GM10266 (cell line): ENCODE measurements around the gene C12orf75.
A peak's percentile ranks its signal among the peaks of the same experiment; 100 is the strongest.
"Not testable (repeated sequence)": the region's sequence is repeated elsewhere in the genome, so short reads cannot be mapped to it uniquely, and the experiment has no call there.

ENCODE experiments used
- DNase-seq: peaks from one replicate; pipeline ENCODE4 v3.0.0; 2012; ENCODE audit errors: extremely low spot score
- TF ChIP-seq, protein P1 (sequence below): IDR thresholded peaks from 2 replicates; pipeline ENCODE4 v1.5.1; 2012; ENCODE audit warnings: mild to moderate bottlenecking, low read depth; ENCODE audit not compliant: control insufficient read depth, insufficient read depth; ENCODE audit errors: missing control alignments

The C12orf75 gene

GRCh38 chr12:105324704-105325103, 5.8 kb upstream of the C12orf75 start:
- TF ChIP-seq, protein P1, sequence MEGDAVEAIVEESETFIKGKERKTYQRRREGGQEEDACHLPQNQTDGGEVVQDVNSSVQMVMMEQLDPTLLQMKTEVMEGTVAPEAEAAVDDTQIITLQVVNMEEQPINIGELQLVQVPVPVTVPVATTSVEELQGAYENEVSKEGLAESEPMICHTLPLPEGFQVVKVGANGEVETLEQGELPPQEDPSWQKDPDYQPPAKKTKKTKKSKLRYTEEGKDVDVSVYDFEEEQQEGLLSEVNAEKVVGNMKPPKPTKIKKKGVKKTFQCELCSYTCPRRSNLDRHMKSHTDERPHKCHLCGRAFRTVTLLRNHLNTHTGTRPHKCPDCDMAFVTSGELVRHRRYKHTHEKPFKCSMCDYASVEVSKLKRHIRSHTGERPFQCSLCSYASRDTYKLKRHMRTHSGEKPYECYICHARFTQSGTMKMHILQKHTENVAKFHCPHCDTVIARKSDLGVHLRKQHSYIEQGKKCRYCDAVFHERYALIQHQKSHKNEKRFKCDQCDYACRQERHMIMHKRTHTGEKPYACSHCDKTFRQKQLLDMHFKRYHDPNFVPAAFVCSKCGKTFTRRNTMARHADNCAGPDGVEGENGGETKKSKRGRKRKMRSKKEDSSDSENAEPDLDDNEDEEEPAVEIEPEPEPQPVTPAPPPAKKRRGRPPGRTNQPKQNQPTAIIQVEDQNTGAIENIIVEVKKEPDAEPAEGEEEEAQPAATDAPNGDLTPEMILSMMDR = no peak
- DNase-seq = no peak

GRCh38 chr12:105325117-105325516, 5.4 kb upstream of the C12orf75 start:
- TF ChIP-seq, protein P1 = no peak
- DNase-seq = no peak

DNA sequence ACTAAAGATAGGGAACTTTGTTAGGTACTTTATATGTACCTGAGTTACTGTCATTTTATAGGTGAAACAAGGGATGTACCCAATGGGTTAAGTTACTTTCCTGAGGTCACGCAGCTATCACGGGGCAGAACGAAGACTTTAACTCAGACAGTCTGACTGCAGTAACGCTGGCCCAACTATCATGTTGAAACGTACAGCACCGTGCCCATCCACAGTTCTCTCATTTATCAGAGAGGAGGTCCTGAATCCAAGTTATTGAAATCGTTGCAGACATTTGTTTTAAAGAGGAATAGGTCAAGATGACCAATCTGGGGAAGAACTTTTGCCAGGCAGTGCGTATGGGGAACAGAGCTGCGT, 587 bp upstream of the C12orf75 start:
- no peak for DNase-seq

GRCh38 chr12:105330931-105331804, 677 bp downstream of the C12orf75 start:
- peak; percentile 35 for DNase-seq
- TF ChIP-seq, protein P1 = no peak

More for the DNA sequence above, 587 bp upstream of the C12orf75 start:
- TF ChIP-seq, protein P1 = no peak

DNA sequence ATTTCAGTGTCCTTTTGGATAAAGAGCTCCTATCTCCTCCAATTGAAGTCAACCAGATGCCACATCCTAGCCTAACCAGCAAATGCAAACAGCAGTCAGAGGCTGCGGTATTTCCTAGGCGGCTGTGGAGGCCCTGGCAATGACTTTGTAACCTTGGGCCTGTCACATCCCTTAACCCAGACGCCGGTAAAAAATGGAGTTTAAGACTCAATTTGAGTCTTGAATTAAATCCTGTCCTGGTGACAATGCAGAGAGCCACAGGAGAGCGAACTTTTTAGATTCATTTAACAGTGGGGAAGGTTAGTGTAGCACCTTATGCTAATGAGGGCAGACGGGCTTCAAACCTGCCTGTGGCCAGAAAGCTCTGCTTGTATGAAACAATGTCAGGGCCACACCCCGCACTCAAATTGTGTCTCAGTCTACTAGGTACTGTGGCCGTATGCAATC, 1.3 kb downstream of the C12orf75 start:
- no peak for DNase-seq
- TF ChIP-seq, protein P1 = no peak

DNA sequence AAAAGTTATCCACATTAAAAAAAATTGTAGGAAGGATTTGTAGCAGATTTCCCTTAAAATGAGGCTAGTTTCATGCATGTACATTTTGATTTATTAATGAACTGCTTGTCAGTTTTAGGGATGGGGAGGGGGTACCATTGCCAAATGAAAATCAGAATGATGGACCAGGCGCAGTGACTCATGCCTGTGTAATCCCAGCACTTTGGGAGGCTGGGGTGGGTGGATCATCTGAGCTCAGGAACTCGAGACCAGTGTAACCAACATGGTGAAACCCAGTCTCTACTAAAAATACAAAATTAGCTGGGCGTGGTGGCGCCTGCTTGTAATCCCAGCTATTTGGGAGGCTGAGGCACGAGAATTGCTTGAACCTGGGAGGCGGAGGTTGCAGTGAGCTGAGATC, 1.8 kb downstream of the C12orf75 start:
- not testable (repeated sequence) for DNase-seq

DNA sequence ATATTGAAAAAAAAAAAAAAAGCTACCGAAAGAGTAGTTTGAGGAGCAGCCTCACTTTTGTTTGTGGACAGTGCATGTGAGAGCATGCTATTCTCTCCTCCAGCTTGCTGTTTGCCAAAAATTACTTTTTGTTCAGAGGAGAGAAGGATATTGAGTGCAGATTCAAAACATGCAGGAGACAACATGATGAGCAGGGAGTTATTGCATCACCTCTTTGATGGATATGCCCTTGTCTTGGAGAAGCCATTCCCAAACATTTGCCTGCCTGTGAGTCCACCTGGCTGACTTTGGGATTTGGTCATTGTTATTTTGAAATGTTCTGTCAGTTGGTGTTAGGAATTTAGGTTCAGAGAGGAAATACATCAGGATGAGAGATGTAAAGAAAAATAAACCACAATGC, 2.4 kb downstream of the C12orf75 start:
- no peak for DNase-seq
- TF ChIP-seq, protein P1 = no peak
